Ammon's horn (tissue), 1 donor: ENCODE data around the gene PIGU.
"Not testable (repeated sequence)": the region's sequence is repeated elsewhere in the genome, so short reads cannot be mapped to it uniquely, and the experiment has no call there.

Experiments used
- DNase-seq: peaks from one replicate; pipeline ENCODE4 v3.0.0-alpha.2; 2016; ENCODE audit warnings: low spot score

PIGU gene

DNA sequence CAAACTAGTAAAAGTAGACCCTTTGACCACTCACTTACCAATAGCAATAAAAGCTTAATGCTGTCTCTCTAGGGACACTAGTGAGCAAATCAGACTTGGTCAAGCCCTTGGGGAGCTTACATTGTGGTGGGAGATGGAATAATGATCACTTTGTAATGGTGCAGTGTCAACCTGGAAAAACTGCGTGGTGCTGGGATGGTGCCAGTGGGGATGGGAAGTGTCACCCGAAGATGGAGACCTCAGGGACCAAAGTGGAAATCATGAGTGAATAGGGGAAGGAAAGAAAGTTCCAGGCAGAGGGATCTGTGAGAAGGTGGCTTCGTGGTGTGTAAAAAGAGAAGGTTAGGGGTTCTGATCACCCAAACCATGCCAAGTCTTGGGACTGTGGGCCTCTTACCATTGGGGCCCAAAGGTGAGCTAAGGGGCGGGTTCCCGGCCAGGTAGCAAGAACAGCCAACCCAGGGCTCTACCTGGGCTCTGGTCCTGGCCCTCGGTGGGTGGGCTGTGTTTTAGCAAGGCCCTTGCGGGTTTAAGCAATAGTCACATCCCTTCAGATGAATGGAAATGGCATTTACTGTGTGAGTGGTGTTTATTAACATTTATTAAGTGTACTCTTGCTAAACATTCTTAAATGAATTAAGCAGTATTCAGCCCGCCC, 145.2 kb downstream of the PIGU start:
- DNase-seq, result no peak

GRCh38 chr20:34530342-34530741, 146.6 kb downstream of the PIGU start:
- DNase-seq, result no peak

GRCh38 chr20:34529742-34530141, 147.2 kb downstream of the PIGU start:
- no peak for DNase-seq

DNA sequence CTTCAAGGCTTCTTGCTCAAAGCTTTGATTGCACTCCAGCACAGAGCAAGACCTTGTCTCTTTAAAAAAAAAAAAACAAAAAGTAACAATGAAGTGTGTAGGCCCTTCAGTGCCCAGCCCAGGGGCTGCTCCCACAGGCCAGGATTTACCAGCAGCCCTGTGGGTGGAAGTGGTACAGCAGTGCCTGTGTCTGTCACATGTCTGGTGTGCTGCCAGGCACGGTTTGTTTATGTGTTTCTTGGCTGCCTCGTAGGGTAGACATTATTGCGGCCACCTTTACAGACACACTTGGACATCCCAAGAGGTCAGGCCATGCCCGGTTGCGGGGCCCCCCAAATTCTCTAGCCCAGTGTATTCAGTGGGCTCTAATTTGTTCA, 148.0 kb downstream of the PIGU start:
- peak; percentile 76 for DNase-seq

- no peak for DNase-seq
Measured at GRCh38 chr20:34527016-34527415, 149.9 kb downstream of the PIGU start.

DNA sequence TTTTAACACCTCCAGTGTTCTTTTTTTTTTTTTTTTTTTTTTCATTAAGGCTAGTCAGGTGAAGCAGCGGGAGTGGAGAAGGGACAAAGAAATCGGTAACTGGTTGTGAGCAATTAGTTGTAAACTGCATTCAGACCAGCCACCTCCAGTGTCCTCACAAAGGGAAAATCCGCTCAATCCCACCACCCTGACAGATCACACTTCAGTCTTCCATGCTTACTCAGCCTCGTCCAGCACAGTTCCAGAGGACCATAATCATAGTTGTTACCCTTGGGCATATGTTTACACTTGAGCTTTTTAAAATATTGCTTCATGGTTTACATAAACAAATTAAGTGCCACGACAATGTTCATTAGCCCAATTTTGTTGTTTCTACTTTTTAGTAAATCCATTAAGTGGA, 150.4 kb downstream of the PIGU start:
- DNase-seq, result no peak

GRCh38 chr20:34525709-34526416, 151.0 kb downstream of the PIGU start:
- DNase-seq, result peak; percentile 56

DNA sequence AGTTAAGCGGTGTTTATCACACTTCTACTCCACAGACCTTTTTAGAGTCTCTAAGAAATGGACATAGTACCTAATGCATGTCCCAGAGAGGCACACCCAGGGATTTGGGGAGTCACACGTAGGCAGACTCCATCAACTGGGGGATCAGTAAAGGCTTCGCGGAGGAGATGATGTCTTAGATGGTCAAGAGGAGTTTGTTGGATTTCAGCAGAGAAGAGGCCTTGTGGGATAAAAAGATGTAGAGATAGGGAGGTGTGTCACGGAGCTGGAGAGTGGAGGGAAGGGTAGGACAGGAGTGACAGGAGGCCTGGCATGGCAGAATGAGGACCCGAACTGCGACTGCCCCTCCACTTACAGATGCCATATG, 151.6 kb downstream of the PIGU start:
- DNase-seq, result no peak

DNA sequence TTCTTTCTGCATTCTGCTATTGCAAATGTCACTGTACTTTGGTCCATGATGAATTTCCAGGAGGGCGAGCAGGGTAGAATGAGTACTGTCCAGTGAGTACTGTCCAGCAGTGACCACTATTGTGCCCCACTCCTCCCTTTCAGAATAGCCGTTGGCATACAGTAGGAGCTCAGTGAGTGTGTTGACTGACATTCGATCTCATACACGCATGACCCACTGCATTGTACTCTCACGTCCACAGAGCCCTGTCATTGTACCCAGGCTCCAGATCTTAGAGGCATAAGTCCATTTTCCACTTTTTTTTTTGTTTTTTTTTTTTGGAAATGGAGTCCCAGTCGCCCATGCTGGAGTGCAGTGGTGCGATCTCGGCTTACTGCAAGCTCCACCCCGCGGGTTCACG, 152.5 kb downstream of the PIGU start:
- DNase-seq, result no peak

GRCh38 chr20:34522969-34523871, 153.7 kb downstream of the PIGU start:
- DNase-seq, result peak; percentile 70

GRCh38 chr20:34519841-34520240, 157.1 kb downstream of the PIGU start:
- DNase-seq, result not testable (repeated sequence)

GRCh38 chr20:34518863-34519262, 158.0 kb downstream of the PIGU start:
- not testable (repeated sequence) for DNase-seq

DNA sequence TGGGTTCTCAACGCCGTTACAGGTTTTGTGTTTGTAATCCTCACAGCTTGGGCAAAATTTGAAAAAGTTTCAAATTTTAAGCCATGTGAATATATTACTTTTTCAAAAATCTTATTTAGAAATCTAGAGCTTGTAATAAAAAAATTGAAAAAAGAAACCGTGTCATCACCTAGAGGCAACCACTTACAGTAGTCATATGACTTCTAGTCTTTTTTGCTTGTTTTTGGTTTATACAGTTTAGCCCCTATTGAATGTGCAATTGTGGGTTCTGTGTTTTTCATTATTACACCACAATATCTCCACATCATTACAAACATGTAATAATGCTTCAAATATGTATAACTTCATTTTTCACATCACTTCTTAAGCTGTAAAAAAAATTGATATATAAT, 159.8 kb downstream of the PIGU start:
- no peak for DNase-seq

- DNase-seq, result peak; percentile 96
Measured at GRCh38 chr20:34516247-34517113, 160.4 kb downstream of the PIGU start, which contains the start of gene DYNLRB1. DYNLRB1 (plus strand) TSS chr20:34516422; CDS start chr20:34516459, 37 bp downstream.

DNA sequence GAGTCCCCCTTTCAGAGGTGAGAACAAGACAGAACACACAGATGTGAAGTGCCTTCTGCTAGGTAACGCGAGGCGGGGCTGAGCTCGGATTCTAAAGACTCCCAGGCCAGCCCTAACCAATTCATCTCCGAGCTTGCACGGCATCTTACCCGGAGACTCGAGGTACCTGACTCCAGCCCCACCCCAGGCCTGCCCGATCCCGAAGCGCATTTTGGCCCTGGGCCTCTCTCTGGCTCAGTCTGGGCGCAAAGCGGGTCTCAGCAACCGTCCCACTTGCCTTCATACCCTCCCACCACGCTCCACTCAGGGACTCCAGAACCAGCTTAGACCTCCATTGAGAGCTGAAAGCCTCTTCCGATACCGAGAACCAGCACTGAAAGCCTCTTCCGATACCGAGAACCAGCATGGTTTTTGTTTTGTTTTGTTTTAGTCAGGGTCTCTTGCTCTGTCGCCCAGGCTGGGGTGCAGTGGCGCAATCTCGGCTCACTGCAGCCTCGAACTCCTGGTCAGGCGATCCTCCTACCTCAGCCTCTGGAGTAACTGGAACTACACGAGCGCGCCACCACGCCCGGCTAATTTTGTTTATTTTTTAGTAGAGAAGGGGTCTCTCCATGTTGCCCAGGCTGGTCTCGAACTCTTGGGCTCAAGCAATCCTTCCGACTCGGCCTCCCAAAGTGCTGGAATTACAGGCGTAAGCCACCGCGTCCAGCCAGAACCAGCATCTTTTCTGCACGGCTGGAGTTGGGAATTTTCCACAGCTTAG, 161.2 kb downstream of the PIGU start:
- DNase-seq, result peak; percentile 57

DNA sequence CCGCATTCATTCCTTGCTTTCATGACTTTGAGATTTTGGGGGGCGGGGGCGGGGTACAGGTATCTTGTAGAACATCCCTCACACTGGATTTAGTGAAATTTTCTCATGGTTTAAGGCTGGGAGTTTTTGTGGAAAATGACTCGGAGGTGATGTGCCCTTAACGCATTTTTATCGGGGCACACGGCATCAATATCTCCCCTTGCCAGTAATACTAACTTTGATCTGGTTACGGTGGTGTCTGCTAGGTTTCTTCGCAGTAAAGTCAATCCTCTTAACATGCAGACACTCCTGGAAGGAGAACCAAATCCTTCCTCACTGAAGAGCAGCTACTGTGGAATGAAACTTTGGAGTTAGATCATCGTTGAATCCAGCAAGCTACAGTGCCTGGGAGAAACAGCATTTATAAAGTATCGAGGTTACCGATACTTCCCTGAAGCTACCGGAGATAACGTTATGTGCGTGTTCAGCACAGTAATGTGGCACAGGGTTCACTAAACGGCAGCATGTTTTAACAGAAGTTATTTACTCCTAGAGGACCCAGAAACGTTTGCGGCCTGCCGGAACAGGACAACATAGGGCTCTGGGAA, 161.9 kb downstream of the PIGU start:
- DNase-seq, result no peak

GRCh38 chr20:34514034-34514433, 162.9 kb downstream of the PIGU start:
- DNase-seq, result not testable (repeated sequence)

DNA sequence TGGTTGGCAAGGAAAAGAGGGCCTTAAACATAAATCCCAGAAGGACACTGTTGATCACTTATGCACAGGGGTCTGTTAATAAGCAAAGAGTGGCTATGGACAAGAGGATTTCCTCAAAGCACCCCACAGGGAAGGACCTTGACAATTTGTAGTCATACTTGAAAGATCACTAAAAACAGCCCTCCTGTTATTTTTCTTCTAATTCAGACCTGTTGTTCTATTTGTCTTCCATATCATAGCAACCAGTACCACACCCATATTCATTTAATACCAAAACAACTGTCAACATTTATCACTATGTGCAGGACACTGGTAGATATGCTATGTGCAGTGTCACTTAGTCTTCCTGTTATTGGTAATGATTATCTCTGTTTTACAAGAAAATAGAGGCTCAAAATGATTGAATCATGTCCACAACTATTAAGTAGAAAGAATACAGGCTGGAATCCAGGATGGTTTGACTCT, 163.9 kb downstream of the PIGU start:
- DNase-seq, result no peak

- peak; percentile 57 for DNase-seq
Measured at GRCh38 chr20:34512266-34512954, 164.5 kb downstream of the PIGU start.

GRCh38 chr20:34511891-34512265, 165.0 kb downstream of the PIGU start:
- DNase-seq, result no peak
